Coronary artery (tissue), 2 donors: ENCODE results near the gene LTBR.
A peak's percentile ranks its signal among the peaks of the same experiment; 100 is the strongest.

Experiments
- DNase-seq: peaks from one replicate; pipeline ENCODE4 v3.0.0-alpha.2; 2017; ENCODE audit warnings: low spot score
- H3K27ac ChIP-seq, 2 donors: fragments of 200-600 bp; sonication (generic); one replicate each; pipeline ENCODE4 v1.5.1; 2016 to 2019
- H3K4me3 ChIP-seq: fragments of 200-600 bp; sonication (generic); 2 replicates; pipeline ENCODE4 v1.5.1; 2016; ENCODE audit warnings: mild to moderate bottlenecking, moderate library complexity
- CTCF ChIP-seq: fragments of 200-600 bp; sonication (generic); IDR thresholded peaks from one replicate; pipeline ENCODE4 v1.5.1; 2019; ENCODE audit warnings: antibody characterized with exemption

The LTBR gene

DNA sequence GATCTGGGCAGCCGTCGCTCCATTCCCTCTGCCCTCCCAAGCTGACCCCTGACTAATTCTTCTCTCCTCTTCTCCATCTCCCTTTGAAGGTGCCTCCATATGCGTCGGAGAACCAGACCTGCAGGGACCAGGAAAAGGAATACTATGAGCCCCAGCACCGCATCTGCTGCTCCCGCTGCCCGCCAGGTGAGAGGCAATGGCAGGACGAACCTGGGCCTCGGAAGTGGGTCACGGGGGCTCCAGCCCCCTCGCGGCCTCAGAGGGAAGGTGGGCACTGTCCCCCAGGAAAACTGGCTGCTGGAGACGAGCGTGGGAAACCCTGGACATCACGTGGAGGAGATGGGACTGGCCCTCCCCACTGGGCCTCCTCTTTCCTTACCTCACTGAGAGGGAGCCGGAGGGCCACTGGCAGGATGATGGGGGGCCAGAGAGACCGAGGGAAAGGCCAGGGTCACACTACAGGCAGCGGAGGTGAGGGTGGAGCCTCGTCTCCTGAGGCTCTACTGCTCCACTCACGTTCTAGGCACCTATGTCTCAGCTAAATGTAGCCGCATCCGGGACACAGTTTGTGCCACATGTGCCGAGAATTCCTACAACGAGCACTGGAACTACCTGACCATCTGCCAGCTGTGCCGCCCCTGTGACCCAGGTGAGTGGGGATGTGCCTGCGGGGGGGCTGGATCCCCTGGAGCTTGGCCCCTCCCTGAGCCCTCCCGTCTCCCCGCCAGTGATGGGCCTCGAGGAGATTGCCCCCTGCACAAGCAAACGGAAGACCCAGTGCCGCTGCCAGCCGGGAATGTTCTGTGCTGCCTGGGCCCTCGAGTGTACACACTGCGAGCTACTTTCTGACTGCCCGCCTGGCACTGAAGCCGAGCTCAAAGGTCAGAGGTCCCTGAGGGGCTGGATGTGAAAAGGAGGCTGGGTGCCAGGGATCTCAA lies 806 bp downstream of the LTBR start:
- Histone ChIP-seq H3K4me3 (peak overlapping the region; percentile 89), H3K27ac (peak overlapping the region; percentile 94)
- DNase-seq: no peak
- no peak for TF ChIP-seq CTCF

DNA sequence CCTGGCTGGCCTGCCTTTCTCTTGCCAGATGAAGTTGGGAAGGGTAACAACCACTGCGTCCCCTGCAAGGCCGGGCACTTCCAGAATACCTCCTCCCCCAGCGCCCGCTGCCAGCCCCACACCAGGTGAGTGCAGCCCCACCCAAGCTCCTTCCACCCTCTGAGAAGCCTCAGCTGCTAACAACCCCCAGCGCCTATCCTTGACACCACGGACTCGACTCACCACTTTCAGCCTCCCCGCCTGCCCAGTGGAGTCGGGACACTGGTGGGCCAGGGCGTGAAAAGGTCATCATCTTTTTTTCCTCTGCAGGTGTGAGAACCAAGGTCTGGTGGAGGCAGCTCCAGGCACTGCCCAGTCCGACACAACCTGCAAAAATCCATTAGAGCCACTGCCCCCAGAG lies 2.1 kb downstream of the LTBR start:
- no peak for TF ChIP-seq CTCF
- H3K27ac ChIP-seq: peak overlapping the region in 1 of 2 donors; percentile 54
- peak overlapping the region; percentile 34 for H3K4me3 ChIP-seq
- DNase-seq: no peak

DNA sequence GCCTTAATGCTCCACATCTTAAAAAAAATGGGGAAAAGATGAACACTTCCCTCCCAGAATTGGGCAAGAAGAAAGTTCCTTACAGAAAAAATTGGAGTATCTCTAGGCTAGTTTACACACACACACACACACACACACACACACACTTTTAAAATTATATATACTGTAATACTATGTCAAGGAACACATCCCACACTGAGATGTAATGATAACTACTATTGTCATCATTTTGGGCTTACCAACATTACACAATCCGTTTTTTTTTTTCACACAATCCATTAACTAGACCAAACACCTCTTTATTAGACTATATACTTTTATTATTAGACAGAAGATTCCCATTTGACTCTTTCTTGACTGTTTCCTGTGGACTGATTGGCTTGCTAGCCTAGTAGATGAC lies 2.5 kb downstream of the LTBR start:
- no peak for TF ChIP-seq CTCF
- no peak overlapping the region for H3K4me3 ChIP-seq
- no peak for DNase-seq
- peak overlapping the region; percentile 22 to 54 for H3K27ac ChIP-seq

DNA sequence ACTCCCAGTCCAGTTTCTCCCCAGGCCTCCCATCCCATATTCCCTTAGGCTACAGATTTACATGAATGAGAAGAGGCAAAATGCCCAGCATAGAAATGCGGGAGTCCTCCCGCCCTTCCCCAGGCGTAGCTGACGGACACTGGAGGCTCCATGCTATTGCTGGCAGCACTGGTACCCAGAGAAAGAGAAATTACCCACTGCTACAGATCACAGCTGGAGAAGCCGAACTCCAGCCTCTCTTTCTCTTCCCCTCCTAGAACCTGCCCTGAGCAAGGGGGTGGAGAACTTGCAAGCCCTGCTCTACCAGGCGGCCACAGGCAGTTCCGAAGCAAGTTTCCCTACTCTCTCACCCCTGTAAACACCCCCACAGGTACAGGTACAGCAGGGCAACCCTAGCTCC lies 3.6 kb downstream of the LTBR start:
- no peak for DNase-seq
- H3K27ac ChIP-seq: no peak overlapping the region
- H3K4me3 ChIP-seq: no peak overlapping the region
- TF ChIP-seq CTCF: no peak

DNA sequence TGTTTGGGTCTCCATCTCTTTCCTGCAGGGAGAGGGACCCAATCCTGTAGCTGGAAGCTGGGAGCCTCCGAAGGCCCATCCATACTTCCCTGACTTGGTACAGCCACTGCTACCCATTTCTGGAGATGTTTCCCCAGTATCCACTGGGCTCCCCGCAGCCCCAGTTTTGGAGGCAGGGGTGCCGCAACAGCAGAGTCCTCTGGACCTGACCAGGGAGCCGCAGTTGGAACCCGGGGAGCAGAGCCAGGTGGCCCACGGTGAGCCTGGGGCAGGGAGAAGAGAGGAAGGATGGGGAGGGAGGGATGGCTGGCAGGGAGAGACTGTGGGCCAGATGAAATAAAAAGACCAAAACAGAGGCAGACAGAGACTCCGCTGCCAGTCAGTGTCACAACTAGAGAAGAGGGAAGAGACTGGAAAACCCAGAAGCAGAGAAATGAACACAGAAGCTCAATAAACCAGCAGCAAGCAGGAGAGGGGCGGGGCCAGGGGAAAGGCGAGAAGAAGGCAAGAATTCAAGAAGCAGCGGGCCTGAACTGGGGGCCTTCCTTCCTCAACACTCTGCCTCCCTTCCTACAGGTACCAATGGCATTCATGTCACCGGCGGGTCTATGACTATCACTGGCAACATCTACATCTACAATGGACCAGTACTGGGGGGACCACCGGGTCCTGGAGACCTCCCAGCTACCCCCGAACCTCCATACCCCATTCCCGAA lies 6.3 kb downstream of the LTBR start:
- Histone ChIP-seq H3K4me3 (no peak overlapping the region), H3K27ac (no peak overlapping the region)
- DNase-seq: no peak
- TF ChIP-seq CTCF: no peak

- no peak for TF ChIP-seq CTCF
- Histone ChIP-seq H3K4me3 (no peak overlapping the region), H3K27ac (no peak overlapping the region)
- DNase-seq: no peak
These were observed 7.1 kb downstream of the LTBR start for GRCh38 chr12:6391013-6391412.

DNA sequence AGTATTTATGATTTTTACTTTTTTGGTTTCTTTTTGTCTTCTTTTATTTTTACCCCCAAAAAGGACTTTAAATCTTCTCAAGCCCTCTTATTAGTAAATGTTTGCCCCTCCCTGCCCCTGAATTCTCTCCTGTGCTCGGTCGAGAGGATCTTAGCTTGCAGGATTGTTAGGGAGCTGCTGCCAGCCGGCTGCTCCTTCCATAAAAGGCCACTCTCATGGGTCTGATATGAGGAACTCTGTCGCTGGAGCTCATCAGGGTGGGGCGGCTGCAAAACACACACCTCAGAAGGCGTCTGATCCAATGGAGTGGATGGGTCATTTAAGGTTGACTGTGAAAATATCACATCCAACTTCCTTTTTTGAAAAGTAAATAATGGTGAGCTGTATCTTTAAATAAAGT lies 8.5 kb downstream of the LTBR start:
- no peak overlapping the region for H3K4me3 ChIP-seq
- peak overlapping the region; percentile 49 to 52 for H3K27ac ChIP-seq
- no peak for TF ChIP-seq CTCF
- DNase-seq: no peak
